Hepatocyte (in vitro differentiated cells): ENCODE data around the gene GPC3. TPM values are rescaled to one million over a fixed set of nuclear protein-coding genes. Genes with fewer than 3 reads are reported as not detected.

Experiments used
- DNase-seq: peaks from one replicate; pipeline ENCODE4 v3.0.0-alpha.2; 2016; ENCODE audit warnings: low spot score
- H2AFZ ChIP-seq: fragments of 200-600 bp; sonication (generic); 2 replicates; pipeline ENCODE4 v1.6.0; 2016; ENCODE audit warnings: antibody characterized with exemption, mild to moderate bottlenecking
- H3K27ac ChIP-seq: fragments of 200-600 bp; sonication (generic); 2 replicates; pipeline ENCODE4 v1.5.1; 2016; ENCODE audit warnings: mild to moderate bottlenecking
- H3K27me3 ChIP-seq: fragments of 200-600 bp; sonication (generic); 2 replicates; pipeline ENCODE4 v1.6.1; 2016
- H3K36me3 ChIP-seq: fragments of 200-600 bp; sonication (generic); replicated peaks from 2 replicates; pipeline ENCODE4 v1.5.1; 2016; ENCODE audit warnings: low read depth; ENCODE audit not compliant: insufficient read depth
- H3K4me1 ChIP-seq: fragments of 200-600 bp; sonication (generic); 2 replicates; pipeline ENCODE4 v1.5.1; 2016; ENCODE audit warnings: mild to moderate bottlenecking, moderate library complexity; ENCODE audit not compliant: insufficient read depth
- H3K4me2 ChIP-seq: fragments of 200-600 bp; sonication (generic); 2 replicates; pipeline ENCODE4 v1.6.0; 2016
- H3K4me3 ChIP-seq: fragments of 200-600 bp; sonication (generic); 2 replicates; pipeline ENCODE4 v1.5.1; 2016; ENCODE audit warnings: mild to moderate bottlenecking
- H3K79me2 ChIP-seq: fragments of 200-600 bp; sonication (generic); 2 replicates; pipeline ENCODE4 v1.6.0; 2017; ENCODE audit warnings: mild to moderate bottlenecking
- H3K9me2 ChIP-seq: fragments of 200-600 bp; sonication (generic); replicated peaks from 2 replicates; pipeline ENCODE4 v1.6.0; 2017; ENCODE audit warnings: mild to moderate bottlenecking; ENCODE audit not compliant: insufficient read depth
- H3K9me3 ChIP-seq: fragments of 200-600 bp; sonication (generic); 2 replicates; pipeline ENCODE4 v1.5.1; 2016; ENCODE audit warnings: low read depth, mild to moderate bottlenecking
- H4K20me1 ChIP-seq: fragments of 200-600 bp; sonication (generic); 2 replicates; pipeline ENCODE4 v1.6.0; 2016; ENCODE audit warnings: mild to moderate bottlenecking; ENCODE audit not compliant: insufficient read depth, poor library complexity, severe bottlenecking
- EZH2 ChIP-seq: fragments of 200-600 bp; sonication (generic); IDR thresholded peaks from 2 replicates; pipeline ENCODE4 v1.6.1; 2016; ENCODE audit warnings: antibody characterized with exemption, mild to moderate bottlenecking, borderline replicate concordance
- EZH2phosphoT487 ChIP-seq: fragments of 200-600 bp; sonication (generic); IDR thresholded peaks from one replicate; pipeline ENCODE4 v1.6.1; 2018; ENCODE audit warnings: antibody characterized with exemption, mild to moderate bottlenecking, low read depth, moderate library complexity; ENCODE audit not compliant: unreplicated experiment, severe bottlenecking
- whole genome bisulfite sequencing: methylation state at CpG from one replicate; pipeline ENCODE4 v1.1.6; 2016; ENCODE audit warnings: low lambda C conversion rate; ENCODE audit errors: missing lambda C conversion rate; 5-methylcytosine and 5-hydroxymethylcytosine counted together
- polyA plus RNA-seq: library from polyadenylated mRNA; unstranded; fragments of >200 nt; fragmentation: Nextera tagmentation; extraction: Ambion mirVana; gene quantifications from 2 replicates; pipeline ENCODE4 v1.2.1, GENCODE V29; 2016
- small RNA-seq: library from RNA; depleted of rRNA; stranded (forward); fragments of <200 nt; gene quantifications from one replicate; pipeline ENCODE3, GENCODE V24; 2014
- total RNA-seq: library from RNA; depleted of rRNA; stranded (reverse); fragments of >200 nt; gene quantifications from 2 replicates; pipeline ENCODE4 v1.2.3, GENCODE V29; 2014
- TF ChIP-seq, protein P1 (sequence below): fragments of 200-600 bp; sonication (generic); IDR thresholded peaks from 2 replicates; pipeline ENCODE4 v1.5.1; 2016; ENCODE audit warnings: antibody characterized with exemption, mild to moderate bottlenecking; ENCODE audit not compliant: poor library complexity

Gene GPC3
- total and polyA plus RNA-seq, 2 experiments from 2014 or later = 789 to 860 TPM

DNA sequence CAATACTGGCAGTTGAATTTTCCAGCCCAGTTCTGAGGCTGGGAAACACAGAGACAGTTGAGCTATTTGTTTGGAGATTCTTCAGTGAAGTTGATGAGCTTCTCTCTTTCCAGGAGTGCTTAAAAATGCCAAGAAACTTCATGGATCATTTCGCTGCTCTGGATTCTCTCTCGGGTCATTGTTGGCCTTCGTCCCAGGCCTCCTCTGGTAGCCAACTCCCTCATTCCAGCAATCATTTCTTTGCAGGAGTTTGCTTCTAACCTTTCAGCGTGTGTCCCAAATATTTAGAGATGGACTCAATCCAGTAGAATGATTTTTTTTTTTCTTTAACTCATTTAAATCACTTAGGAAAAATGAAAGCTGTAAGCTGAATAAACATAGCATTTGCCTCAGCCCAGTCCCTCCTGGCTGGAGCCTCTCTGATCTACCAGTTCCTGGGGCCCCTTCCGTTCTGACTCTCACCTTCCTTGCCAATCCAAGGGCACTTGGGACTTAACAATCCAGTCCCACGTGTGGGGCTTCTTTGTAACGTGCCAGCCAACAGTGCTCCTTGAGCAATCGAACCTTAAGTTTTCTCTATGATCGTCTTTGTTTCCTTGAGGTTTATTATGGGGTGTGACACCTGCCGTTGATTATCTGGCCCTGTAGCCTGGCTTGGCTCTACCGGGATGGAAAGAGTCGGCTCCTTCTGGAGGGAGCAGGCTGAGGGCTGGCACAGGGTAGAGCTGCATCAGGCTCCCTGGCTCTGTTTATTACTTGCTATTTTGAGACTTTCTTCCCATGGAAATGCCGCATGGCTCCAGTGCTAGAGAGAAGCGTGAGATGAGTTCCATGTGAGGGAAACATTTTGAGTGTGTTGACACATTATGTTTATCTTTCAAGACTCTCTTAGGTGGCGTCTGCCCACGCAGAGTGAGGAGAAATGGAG, 489.7 kb downstream of the GPC3 start:
- Histone ChIP-seq H3K27ac (peak overlapping the region; percentile 56), H3K9me2 (no peaks in the 10 kb centered on the region), H3K36me3 (no peaks in the 10 kb centered on the region), H4K20me1 (no peaks in the 10 kb centered on the region), H2AFZ (no peak overlapping the region), H3K27me3 (no peaks in the 10 kb centered on the region), H3K79me2 (no peaks in the 10 kb centered on the region), H3K4me2 (peak overlapping the region; percentile 45), H3K4me3 (no peak overlapping the region), H3K4me1 (no peaks in the 10 kb centered on the region), H3K9me3 (no peaks in the 10 kb centered on the region)
- peak; percentile 31 for DNase-seq
- no peak for TF ChIP-seq EZH2
- no peak for TF ChIP-seq EZH2phosphoT487
- TF ChIP-seq, protein P1, sequence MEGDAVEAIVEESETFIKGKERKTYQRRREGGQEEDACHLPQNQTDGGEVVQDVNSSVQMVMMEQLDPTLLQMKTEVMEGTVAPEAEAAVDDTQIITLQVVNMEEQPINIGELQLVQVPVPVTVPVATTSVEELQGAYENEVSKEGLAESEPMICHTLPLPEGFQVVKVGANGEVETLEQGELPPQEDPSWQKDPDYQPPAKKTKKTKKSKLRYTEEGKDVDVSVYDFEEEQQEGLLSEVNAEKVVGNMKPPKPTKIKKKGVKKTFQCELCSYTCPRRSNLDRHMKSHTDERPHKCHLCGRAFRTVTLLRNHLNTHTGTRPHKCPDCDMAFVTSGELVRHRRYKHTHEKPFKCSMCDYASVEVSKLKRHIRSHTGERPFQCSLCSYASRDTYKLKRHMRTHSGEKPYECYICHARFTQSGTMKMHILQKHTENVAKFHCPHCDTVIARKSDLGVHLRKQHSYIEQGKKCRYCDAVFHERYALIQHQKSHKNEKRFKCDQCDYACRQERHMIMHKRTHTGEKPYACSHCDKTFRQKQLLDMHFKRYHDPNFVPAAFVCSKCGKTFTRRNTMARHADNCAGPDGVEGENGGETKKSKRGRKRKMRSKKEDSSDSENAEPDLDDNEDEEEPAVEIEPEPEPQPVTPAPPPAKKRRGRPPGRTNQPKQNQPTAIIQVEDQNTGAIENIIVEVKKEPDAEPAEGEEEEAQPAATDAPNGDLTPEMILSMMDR = no peak
- 46% methylated on average over 16 of the region's 16 CpGs for WGBS

DNA sequence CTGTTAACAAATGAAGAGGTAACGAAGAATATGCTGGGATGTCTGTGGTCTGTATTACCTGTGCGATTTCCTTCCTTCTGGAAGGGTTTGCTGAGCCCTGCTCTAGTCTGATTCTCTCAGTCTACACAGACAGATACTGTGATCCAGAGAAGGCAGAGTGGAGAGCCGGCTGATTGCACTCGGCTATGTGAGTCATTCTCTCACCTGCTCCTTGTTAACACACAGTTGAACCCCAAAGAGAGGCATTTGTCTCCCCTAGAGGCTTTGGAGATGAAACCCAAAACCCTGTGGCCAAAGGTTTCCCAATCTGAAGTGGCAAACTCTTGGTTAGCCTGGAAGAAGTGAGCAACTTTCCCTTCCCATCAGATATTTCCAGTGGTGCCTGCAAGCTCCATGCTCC, 492.0 kb downstream of the GPC3 start:
- Histone ChIP-seq H3K9me2 (no peaks in the 10 kb centered on the region), H2AFZ (no peak overlapping the region), H3K36me3 (no peaks in the 10 kb centered on the region), H3K4me2 (no peak overlapping the region), H4K20me1 (no peaks in the 10 kb centered on the region), H3K4me3 (no peak overlapping the region), H3K9me3 (no peaks in the 10 kb centered on the region), H3K27ac (no peak overlapping the region), H3K4me1 (no peaks in the 10 kb centered on the region), H3K79me2 (no peaks in the 10 kb centered on the region), H3K27me3 (no peaks in the 10 kb centered on the region)
- no peak for TF ChIP-seq EZH2phosphoT487
- TF ChIP-seq, protein P1 = no peak
- TF ChIP-seq EZH2 = no peak
- WGBS = 83% methylated on average over 4 of the region's 4 CpGs
- no peak for DNase-seq

DNA sequence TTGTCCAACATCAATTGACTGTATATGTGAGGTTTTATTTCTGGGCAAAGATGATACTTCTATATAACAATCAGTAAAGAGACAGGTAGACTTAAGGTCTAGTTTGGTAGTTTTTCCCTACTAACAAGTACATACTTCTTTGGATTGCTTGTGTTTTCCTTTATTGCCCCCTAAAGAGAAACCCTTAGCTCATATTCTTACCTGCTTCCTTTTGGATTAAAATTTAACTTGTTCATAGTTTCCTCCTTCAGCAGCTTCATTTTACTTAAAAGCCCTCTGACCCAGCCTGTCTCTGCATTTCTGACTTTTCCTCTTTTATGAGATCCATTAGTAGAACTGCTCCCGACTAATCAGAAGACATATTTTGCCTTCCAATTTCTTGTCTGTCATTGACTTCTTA, 494.4 kb downstream of the GPC3 start:
- H3K9me2 ChIP-seq = no peaks in the 10 kb centered on the region
- TF ChIP-seq EZH2phosphoT487 = no peak
- H3K27ac ChIP-seq = no peak overlapping the region
- H3K4me1 ChIP-seq = no peaks in the 10 kb centered on the region
- H3K79me2 ChIP-seq = no peaks in the 10 kb centered on the region
- no peak for DNase-seq
- H3K9me3 ChIP-seq = no peaks in the 10 kb centered on the region
- no peaks in the 10 kb centered on the region for H3K36me3 ChIP-seq
- no peaks in the 10 kb centered on the region for H4K20me1 ChIP-seq
- no peak overlapping the region for H3K4me2 ChIP-seq
- no peaks in the 10 kb centered on the region for H3K27me3 ChIP-seq
- WGBS = 61% methylated on average over 1 of the region's 1 CpG
- H2AFZ ChIP-seq = no peak overlapping the region
- H3K4me3 ChIP-seq = no peak overlapping the region

Small RNA genes within 50 kb of the gene (small RNA-seq; reads per million reads assigned to genes)
- gene RNU6-203P = not detected
